ENCODE data around the gene NASP.

Gene NASP

GRCh38 chr1:45620588-45621500 lies 37.0 kb downstream of the NASP start:
- no peak for DNase-seq

DNA sequence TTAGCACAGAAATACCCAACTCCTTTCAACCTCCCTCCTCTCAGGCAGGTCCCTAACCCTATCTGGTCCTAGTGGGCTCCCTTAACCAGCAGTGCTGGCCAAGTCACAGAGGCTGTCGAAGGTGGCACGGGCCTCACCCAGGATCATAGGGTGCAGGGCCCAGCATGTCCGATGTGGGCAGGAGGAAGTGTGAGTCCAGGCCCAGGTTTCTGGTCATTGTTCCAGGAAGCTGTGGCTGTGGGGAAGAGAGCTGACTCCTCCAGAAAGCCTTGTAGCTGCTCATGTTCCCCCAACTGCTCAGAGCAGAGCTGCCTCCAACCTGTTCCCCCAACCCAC lies 37.6 kb downstream of the NASP start:
- no peak for DNase-seq

DNA sequence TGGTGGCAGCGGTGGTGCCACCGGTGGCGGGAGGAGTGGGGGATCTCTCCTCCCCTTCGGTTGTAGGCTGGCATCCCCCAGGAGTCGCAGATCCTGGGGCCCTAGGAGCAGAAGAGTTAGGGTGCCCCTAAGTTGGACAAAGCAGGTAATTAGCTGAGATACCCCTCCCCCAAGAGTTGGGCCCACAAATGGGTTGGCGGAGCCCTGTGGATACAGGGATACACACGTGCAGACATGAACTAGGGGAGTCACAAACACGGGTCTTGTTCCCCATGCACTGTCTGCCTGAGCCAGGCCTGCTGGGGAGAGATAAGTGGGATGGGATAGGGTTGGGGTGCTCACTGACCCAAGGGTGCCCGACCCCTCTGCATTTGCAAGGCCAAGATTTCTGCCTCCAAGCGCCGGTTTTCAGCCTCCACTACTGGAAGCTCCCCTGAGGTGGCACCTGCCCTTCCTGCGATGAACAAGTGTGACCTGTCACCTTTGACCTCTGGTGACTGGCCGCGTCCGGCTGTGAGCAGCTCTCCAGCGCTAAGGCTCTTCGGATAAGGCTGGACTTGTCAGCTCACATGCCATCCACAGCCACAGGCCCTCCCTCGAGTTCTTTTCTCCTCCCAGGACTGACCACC lies 38.2 kb downstream of the NASP start:
- no peak for DNase-seq

GRCh38 chr1:45622524-45623394 lies 38.9 kb downstream of the NASP start:
- no peak for DNase-seq

GRCh38 chr1:45623972-45624371 lies 40.1 kb downstream of the NASP start, which contains the start of gene CCDC17:
TSS of gene CCDC17 (minus strand) at chr1:45624054. CDS start at chr1:45623909, 145 bp downstream.
- no peak for DNase-seq

- DNase-seq, result no peak
Measured at GRCh38 chr1:45629035-45629434, 45.2 kb downstream of the NASP start.

DNA sequence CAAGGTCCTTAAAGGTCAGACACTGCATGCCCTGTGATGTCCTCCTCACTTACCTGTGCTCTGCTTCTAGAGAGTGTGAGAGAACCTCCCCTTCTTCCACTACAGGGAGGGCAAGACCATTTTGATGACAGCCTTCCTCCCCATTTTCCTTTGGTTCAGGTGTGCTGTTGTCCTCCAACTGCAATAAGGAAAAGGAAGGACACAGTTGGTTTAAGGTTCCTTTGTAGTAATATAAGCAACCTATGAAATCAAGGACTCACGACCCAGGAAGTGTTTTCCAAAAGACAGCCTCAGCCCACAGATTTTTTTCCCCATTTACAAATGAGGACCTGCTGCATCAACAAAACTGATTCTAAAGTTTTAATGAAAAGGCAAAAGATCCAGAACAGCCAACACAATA lies 46.6 kb downstream of the NASP start:
- no peak for DNase-seq

GRCh38 chr1:45635211-45635610 lies 51.4 kb downstream of the NASP start:
- DNase-seq, result no peak

DNA sequence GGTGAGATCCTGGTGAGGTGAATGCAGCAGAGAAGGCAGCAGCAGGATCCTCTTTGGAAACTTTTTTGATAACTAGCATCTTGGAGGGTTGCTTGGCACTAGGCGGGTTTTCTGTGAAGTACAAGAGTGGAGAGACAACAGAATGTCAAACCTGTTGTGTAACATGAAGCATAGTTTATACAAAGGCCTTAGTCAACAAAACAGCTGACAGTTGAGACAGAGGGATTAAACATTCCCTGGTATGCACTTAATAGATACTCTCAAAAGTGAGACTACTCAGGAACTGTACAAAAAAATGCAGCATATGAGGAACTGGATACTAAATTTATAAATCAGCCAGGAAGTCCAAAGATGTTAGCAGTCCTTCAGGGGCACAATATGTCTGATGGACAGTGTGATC lies 56.5 kb downstream of the NASP start:
- DNase-seq, result no peak

DNA sequence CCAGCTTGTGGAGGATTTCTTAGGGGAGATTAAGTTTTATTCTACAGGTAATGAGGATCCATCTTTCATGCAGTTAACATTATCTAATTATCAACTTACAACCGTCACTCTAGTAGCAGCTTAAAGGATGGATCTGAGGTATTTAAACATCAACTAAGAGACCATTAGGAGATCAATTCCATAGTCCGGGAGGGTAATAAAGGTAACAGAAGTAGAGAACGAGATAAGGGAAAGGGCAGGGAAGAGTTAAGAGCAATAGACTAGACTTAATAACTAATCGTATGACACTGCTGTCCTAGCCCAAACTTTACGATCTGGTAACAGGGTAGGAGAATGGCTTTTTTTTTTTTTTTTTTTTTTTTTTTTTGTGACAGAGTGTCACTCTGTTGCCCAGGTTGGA lies 59.5 kb downstream of the NASP start:
- DNase-seq, result no peak

DNA sequence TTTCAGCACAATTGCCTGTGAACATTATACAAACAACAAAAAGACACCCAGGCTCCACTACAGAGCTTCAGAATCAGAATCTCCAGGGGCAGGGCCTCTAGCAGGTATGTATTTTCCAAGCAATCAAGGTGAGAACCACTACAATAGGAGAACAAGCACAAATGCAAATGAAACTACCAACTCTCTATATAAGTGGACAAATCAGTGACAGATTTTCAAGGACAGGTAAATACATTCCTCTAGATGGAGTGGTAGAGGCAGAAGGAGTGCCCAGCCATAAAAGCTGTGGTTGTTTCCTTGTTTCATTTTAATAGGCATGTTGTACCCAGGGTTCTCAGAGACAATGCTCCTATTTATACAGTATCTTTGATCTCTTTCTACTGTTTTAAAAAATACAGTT lies 60.1 kb downstream of the NASP start:
- DNase-seq, result no peak

DNA sequence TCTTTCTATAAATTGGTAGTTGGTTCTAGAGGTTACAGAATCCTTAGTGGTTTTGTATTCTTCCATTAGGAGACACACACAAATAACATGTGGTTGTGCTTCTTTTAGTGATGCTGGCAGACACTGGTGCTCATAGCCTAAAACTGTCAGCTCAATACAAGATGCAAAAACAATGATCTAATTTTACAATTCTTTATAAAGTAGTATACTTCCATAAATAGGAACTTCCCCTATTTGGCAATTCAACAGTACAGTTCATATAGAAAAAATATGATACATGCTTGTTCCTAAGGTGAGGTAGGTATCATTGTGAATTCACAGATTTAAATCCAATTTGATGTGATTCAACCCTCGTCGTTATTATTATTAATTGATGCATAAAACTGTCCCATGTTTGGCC lies 60.8 kb downstream of the NASP start:
- DNase-seq, result no peak

GRCh38 chr1:45647248-45648021 lies 63.6 kb downstream of the NASP start:
- DNase-seq, result no peak

DNA sequence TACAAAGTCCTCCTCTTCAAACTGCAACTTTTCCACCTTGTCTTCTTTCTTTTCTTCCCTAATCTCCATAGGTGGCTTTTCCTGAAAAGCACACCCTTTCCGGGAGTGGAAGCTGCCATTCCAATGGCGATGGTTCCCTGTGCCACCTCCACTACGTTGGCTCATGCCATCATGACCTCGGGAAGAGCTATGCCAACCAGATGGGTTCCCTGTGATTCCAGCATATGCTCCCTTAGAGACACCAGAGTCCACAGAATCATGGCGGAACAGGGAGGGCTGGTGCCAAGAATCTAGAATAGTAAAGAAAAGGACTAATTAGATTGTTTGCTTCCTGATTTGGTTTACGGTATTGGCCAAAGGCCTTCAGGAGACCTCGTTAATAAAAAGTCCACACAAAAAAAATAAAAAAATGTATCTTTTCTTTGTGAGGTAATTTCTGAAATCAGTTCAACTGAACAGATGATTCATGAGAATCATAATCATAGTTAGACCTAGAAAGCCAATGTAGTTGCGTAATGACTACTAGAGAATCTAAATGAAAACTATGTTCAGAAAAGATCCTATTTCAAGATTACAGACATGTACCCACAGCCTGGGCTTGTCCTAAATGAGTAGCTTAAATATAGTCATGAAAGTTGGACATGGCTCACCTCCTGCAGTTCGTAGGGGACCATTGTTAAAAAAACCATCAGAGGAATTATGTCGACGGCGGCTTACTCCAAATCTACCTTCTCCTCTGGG lies 70.9 kb downstream of the NASP start:
- no peak for DNase-seq

DNA sequence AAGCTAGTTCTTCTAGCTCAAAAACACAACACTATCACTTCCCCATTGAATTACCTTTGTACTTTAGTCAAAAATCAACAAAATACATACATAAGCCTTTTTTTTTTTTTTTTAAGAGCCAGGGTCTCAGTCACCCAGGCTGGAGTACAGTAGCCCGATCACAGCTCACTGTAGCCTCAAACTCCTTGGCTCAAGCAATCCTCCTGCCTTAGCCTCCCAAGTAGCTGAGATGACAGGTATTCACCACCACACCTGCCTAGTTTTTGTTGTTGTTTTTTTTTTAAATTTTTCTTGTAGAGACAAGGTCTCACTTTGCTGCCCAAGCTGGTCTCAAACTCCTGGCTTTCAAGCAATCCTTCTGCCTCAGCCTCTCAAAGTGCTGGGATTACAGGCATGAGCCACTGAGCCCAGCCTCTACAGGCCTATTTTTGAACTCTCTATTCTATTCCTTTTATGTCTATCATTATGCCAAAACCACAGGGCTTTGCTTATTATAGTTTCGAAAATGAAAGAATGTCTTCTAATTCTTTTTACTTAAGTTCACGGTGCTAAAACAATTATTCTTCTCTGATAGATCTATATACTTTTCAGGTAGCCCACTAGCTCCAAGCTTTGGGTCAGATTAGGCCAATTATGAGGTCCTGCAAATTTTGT lies 72.9 kb downstream of the NASP start:
- DNase-seq, result no peak

- DNase-seq, result no peak
Measured at GRCh38 chr1:45658171-45658570, 74.3 kb downstream of the NASP start.

GRCh38 chr1:45659222-45659621 lies 75.4 kb downstream of the NASP start:
- DNase-seq, result no peak

DNA sequence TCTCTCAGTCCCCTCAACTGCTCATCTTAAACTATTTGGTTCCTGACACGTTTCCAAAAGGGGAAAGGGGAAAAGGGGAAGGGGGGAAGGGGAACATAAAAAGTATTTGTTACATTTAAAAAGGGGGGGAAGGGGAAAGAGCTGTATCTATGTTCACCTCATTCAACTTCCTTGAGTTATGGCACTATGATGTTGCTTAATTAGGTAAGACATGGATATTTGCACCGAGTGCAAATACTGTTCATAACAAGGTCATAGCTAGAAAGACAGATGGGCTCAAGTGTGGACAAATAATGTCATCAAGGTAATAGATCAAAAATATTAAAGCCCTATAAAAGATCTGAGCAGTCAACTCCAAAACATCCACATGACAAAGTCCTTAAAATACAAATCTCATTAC lies 76.5 kb downstream of the NASP start:
- DNase-seq, result no peak

- DNase-seq, result no peak
Measured at GRCh38 chr1:45666836-45667235, 83.0 kb downstream of the NASP start.

GRCh38 chr1:45667321-45668111 lies 83.7 kb downstream of the NASP start:
- no peak for DNase-seq
